Calu3 (cell line): ENCODE measurements around the gene NAA80. TPM values are rescaled to one million over a fixed set of nuclear protein-coding genes. Genes with fewer than 3 reads are reported as not detected.

Experiments used
- BruUV-seq: library from RNA; stranded (reverse); fragments of 400-500 nt; replicated peaks from 2 replicates; lab custom pipeline; 2021; lab: Mats Ljungman, UMichigan
- CTCF ChIA-PET: fragments of 300-600 bp; sonication (Branson Sonifier 250); formaldehyde crosslinking; loops from one replicate; lab custom pipeline; 2022; ENCODE audit warnings: antibody characterized with exemption; lab: Charles Lee
- DNase-seq: peaks from one replicate; pipeline ENCODE4 v3.0.0; 2022
- H3K27ac Mint-ChIP-seq: one replicate; pipeline ENCODE4 v1.8.0; 2022; ENCODE audit warnings: mixed read lengths; ENCODE audit not compliant: unreplicated experiment
- H3K27me3 Mint-ChIP-seq: one replicate; pipeline ENCODE4 v1.8.0; 2022; ENCODE audit warnings: mixed read lengths; ENCODE audit not compliant: unreplicated experiment
- H3K36me3 Mint-ChIP-seq: one replicate; pipeline ENCODE4 v1.8.0; 2022; ENCODE audit warnings: mild to moderate bottlenecking, moderate library complexity, mixed read lengths; ENCODE audit not compliant: insufficient read depth, unreplicated experiment
- H3K4me1 Mint-ChIP-seq: one replicate; pipeline ENCODE4 v1.8.0; 2022; ENCODE audit warnings: mild to moderate bottlenecking, low read depth, mixed read lengths; ENCODE audit not compliant: unreplicated experiment
- H3K4me3 Mint-ChIP-seq: one replicate; pipeline ENCODE4 v1.8.0; 2022; ENCODE audit warnings: mild to moderate bottlenecking, low read depth, moderate library complexity, mixed read lengths; ENCODE audit not compliant: unreplicated experiment
- H3K9me3 Mint-ChIP-seq: one replicate; pipeline ENCODE4 v1.8.0; 2022; ENCODE audit warnings: low read depth, mixed read lengths; ENCODE audit not compliant: unreplicated experiment
- CTCF ChIP-seq: fragments of 200-600 bp; IDR thresholded peaks from one replicate; pipeline ENCODE4 v1.8.0; 2022; ENCODE audit warnings: antibody characterized with exemption; ENCODE audit not compliant: unreplicated experiment
- intact Hi-C: fragments of 100-400 bp; cut with micrococcal nuclease; formaldehyde crosslinking; loops from one replicate; pipeline ENCODE4 v1.10.0; 2022; ENCODE audit not compliant: unreplicated experiment
- total RNA-seq: library from RNA; stranded (reverse); gene quantifications from 2 replicates; pipeline ENCODE4 v1.2.3, GENCODE V29; 2022

NAA80 gene
- total RNA-seq, 1 experiment from 2014 or later, result 15.0 TPM

DNA sequence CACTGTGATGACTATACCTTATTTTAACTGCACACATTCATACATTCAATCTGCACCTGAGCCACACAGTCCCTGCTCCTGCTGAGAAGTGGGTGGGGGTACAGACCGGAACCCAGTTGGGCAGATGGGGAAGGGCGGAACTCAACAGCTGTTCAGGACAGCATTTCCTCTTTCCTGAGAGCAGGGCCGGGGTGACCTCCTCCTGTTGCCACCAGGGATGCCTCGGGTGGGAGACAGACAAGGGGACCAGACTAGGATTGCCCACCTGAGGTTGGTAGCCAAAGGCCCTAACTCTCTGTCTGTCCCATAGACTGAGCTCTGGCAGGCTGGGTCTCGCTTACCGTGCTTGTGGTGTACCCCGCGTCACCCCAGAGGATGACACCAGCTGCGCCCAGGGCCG, 19.4 kb upstream of the NAA80 start:
- intact Hi-C loops, result no loop called here
- CTCF ChIA-PET, result interaction anchor here (0.6 to 0.8 kb wide), 2 partner anchors 19 to 1276 kb away, joined by 3 to 6 read pairs; partner anchors contain the start of genes HYAL3 and NAA80
- no TSS peak for BruUV-seq
- Mint-ChIP-seq H3K36me3 (peaks cover 39% of the 10 kb centered on the region), H3K4me1 (peaks cover 28% of the 10 kb centered on the region), H3K27ac (no peak overlapping the region), H3K4me3 (no peak overlapping the region), H3K27me3 (no peaks in the 10 kb centered on the region), H3K9me3 (no peaks in the 10 kb centered on the region)
- TF ChIP-seq CTCF, result no peak
- DNase-seq, result no peak

DNA sequence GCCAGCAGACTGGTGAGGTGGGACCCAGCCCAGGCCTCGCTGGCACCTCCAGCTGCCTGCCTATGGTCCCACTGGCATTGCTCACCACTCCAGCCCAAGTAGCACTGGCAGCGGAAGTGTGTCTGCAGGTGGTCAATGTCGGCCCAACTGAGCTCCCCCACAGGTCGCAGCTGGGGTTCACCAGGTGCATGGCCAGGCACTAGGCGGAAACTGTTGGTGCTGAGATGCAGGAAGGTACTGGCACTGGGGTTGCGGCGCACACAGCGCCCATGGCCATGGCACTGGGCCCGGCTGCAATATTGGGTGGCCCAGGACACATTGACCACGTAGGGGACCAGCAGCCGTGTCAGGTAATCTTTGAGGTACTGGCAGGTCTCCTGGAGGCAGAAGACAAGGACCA, 19.0 kb upstream of the NAA80 start:
- Mint-ChIP-seq H3K4me1 (peaks cover 28% of the 10 kb centered on the region), H3K9me3 (no peaks in the 10 kb centered on the region), H3K4me3 (no peak overlapping the region), H3K36me3 (peaks cover 36% of the 10 kb centered on the region), H3K27ac (no peak overlapping the region), H3K27me3 (no peaks in the 10 kb centered on the region)
- DNase-seq, result no peak
- no TSS peak for BruUV-seq
- intact Hi-C loops, result no loop called here
- CTCF ChIA-PET, result no interaction called here
- TF ChIP-seq CTCF, result no peak

DNA sequence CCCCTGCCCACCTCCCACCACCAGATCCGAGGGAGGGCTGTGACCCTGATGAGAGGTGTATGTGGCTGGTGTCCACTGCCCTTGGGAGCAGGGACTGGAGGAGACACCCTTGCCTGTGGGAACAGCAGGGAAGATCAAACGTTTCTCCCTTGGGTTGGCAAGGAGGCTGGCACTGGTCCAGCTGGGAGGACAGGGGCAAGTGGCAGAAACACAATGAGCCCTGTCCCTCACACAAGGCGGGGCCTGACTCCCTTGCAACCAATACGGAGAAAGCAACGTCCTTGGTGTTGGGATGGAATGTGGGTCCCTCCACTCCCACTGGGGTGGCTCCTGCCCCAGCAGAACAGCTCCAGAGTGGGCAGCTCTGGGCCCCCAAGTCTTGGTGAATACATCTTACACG, 18.1 kb upstream of the NAA80 start:
- Mint-ChIP-seq H3K4me1 (peaks cover 28% of the 10 kb centered on the region), H3K27ac (peak overlapping the region; percentile 89), H3K9me3 (no peaks in the 10 kb centered on the region), H3K36me3 (peaks cover 36% of the 10 kb centered on the region), H3K4me3 (peak overlapping the region; percentile 56), H3K27me3 (no peaks in the 10 kb centered on the region)
- TSS peak; percentile 73 for BruUV-seq
- DNase-seq, result peak; percentile 74
- no peak for TF ChIP-seq CTCF
- intact Hi-C loops, result no loop called here
- CTCF ChIA-PET, result interaction anchor here (0.6 to 1.0 kb wide), 6 partner anchors 13 to 73 kb away, joined by 3 to 6 read pairs (median 4); partner anchors contain the start of genes HYAL1, HYAL3 and NAA80

- peak overlapping the region; percentile 89 for H3K27ac Mint-ChIP-seq
- peak; percentile 96 for DNase-seq
- H3K36me3 Mint-ChIP-seq, result peaks cover 36% of the 10 kb centered on the region
- no peak for TF ChIP-seq CTCF
- H3K4me1 Mint-ChIP-seq, result peaks cover 28% of the 10 kb centered on the region
- H3K4me3 Mint-ChIP-seq, result peak overlapping the region; percentile 56
- intact Hi-C loops, result no loop called here
- no peaks in the 10 kb centered on the region for H3K9me3 Mint-ChIP-seq
- CTCF ChIA-PET, result interaction anchor here (0.6 to 1.0 kb wide), 7 partner anchors 12 to 73 kb away, joined by 3 to 6 read pairs (median 4); partner anchors contain the start of genes HYAL1, HYAL3 and NAA80
- H3K27me3 Mint-ChIP-seq, result no peaks in the 10 kb centered on the region
- no TSS peak for BruUV-seq
Observed at GRCh38 chr3:50316657-50317242, 17.5 kb upstream of the NAA80 start.
